Psoas muscle (tissue), 8 donors: ENCODE data around the gene FAM76B. TPM values are rescaled to one million over a fixed set of nuclear protein-coding genes. Genes with fewer than 3 reads are reported as not detected.
A peak's percentile ranks its signal among the peaks of the same experiment; 100 is the strongest.

ENCODE experiments used
- ATAC-seq, 4 donors: fragments of 200-7000 bp; cut with Tn5 transposase; one replicate each; pipeline ENCODE4 v1.9.1; 2020; ENCODE audit warnings: moderate library complexity in 3 of 4, mild to moderate bottlenecking in 2 of 4
- DNase-seq, 2 donors: peaks; one replicate each; pipeline ENCODE4 v3.0.0-alpha.2; 2020
- H3K27ac ChIP-seq: fragments of 200-600 bp; one replicate; pipeline ENCODE4 v1.8.0; 2022
- H3K27me3 ChIP-seq, 3 donors: fragments of 200-600 bp in 1 of 3; one replicate each; pipeline versions ENCODE4 v1.6.1 to v1.8.0; 2013 to 2022; ENCODE audit warnings: low read length in 2 of 3, mild to moderate bottlenecking in 2 of 3, moderate library complexity in 1 of 3; ENCODE audit not compliant: insufficient read depth in 3 of 3
- H3K36me3 ChIP-seq, 2 donors: fragments of 200-600 bp in 1 of 2; one replicate each; pipeline versions ENCODE4 v1.6.1 to v1.8.0; 2013 to 2022; ENCODE audit warnings: low read depth in 1 of 2, mild to moderate bottlenecking in 1 of 2, moderate library complexity in 1 of 2; ENCODE audit not compliant: insufficient read depth in 1 of 2
- H3K4me1 ChIP-seq: fragments of 200-600 bp; one replicate; pipeline ENCODE4 v1.8.0; 2022
- H3K4me3 ChIP-seq: fragments of 200-600 bp; one replicate; pipeline ENCODE4 v1.8.0; 2022; ENCODE audit warnings: mild to moderate bottlenecking
- H3K9me3 ChIP-seq: fragments of 200-600 bp; one replicate; pipeline ENCODE4 v1.8.0; 2022
- CTCF ChIP-seq: fragments of 200-600 bp; IDR thresholded peaks from one replicate; pipeline ENCODE4 v1.8.0; 2022; ENCODE audit warnings: antibody characterized with exemption
- WGBS, 3 donors: extraction: QIAGEN DNeasy Blood & Tissue Kit; methylation state at CpG; one replicate each; pipeline versions ENCODE4 v1.1.6 to v1.1.7; 2013; 5-methylcytosine and 5-hydroxymethylcytosine counted together
- intact Hi-C, 2 donors: fragments of 100-400 bp; cut with DNase I; formaldehyde crosslinking; loops; one replicate each; pipeline versions ENCODE4 v1.11.0 to v1.14.2; 2022
- polyA plus RNA-seq, 3 donors: library from polyadenylated mRNA; stranded (reverse); fragments of 200-250 nt; gene quantifications; one replicate each; pipeline ENCODE4 v1.2.3, GENCODE V29; 2013
- total RNA-seq, 4 donors: library from RNA; stranded (reverse); fragmentation: NEBNext Ultra II Directional in 2 of 4; extraction: Animal tissue kit (Norgen Biotek cat#: 25700) in 2 of 4; gene quantifications; one replicate each; pipeline versions ENCODE4 v1.2.1 to v1.2.4, GENCODE V29; 2021 to 2023
- donor health status: healthy with polysubstance abuse.
- donor health status: DM: no; HTN: no; CAD: no; lungs with moderate emphysema.
- donor health status: Bipolar disorder and iron deficiency.
- donor health status: healthy.
- donor health status: DM: yes; HTN: yes; CAD: no.
- donor health status: DM: no; HTN: no; CAD: no.
- donor health status: DM: no; HTN: no; CAD: no.
- donor health status: DM: yes; HTN: yes; CAD: no.

FAM76B gene
- total and polyA plus RNA-seq, 7 donors: 4.0 to 9.4 (median 5.9) TPM

GRCh38 chr11:95790933-95791708 is 1.5 kb upstream of the FAM76B start:
- peak in 2 of 4 donors; percentile 6 to 8 for ATAC-seq
- DNase-seq: no peak
- peaks cover 0 to 21% of the 10 kb centered on the region in 2 donors for H3K36me3 ChIP-seq
- H3K4me3 ChIP-seq: peak overlapping the region; percentile 73
- WGBS, 3 donors: 5 to 6% (median 6%) methylated on average over 29 of the region's 29 CpGs
- H3K9me3 ChIP-seq: no peaks in the 10 kb centered on the region
- H3K27ac ChIP-seq: peak overlapping the region; percentile 91
- intact Hi-C loops: loop anchor here in 1 of 2 donors (5.0 kb wide), 1 partner anchor 819 kb away; the partner anchor contains the start of genes CWC15 and KDM4D
- no peak for TF ChIP-seq CTCF
- H3K4me1 ChIP-seq: peaks cover 20% of the 10 kb centered on the region
- no peaks in the 10 kb centered on the region for H3K27me3 ChIP-seq

- WGBS, 3 donors: 0 to 1% (median 0%) methylated on average over 48 to 55 of the region's 55 CpGs
- ATAC-seq: peak; percentile 87 to 94 (median 90)
- Histone ChIP-seq H3K36me3 (peaks cover 0 to 29% of the 10 kb centered on the region in 2 donors), H3K27ac (peak within 1 kb of the TSS; percentile 91), H3K4me1 (peaks cover 20% of the 10 kb centered on the region), H3K4me3 (peak within 1 kb of the TSS; percentile 73), H3K9me3 (no peaks in the 10 kb centered on the region), H3K27me3 (no peaks in the 10 kb centered on the region)
- intact Hi-C loops: loop anchor here in 1 of 2 donors (5.0 kb wide), 1 partner anchor 818 kb away; the partner anchor contains the start of genes CWC15 and KDM4D
- peak; percentile 91 to 94 for DNase-seq
- TF ChIP-seq CTCF: no peak
Observed at GRCh38 chr11:95790123-95790932, 746 bp upstream of the FAM76B start, which contains the start of gene CEP57. Gene CEP57 (plus strand): TSS chr11:95790498. CDS start chr11:95790699, 201 bp downstream.

- DNase-seq: no peak
Observed at GRCh38 chr11:95788921-95789505, 569 bp downstream of the FAM76B start.

GRCh38 chr11:95780544-95780943 is 9.0 kb downstream of the FAM76B start:
- Histone ChIP-seq H3K27ac (no peak overlapping the region), H3K9me3 (no peaks in the 10 kb centered on the region), H3K36me3 (peaks cover 3 to 100% of the 10 kb centered on the region in 2 donors), H3K27me3 (no peaks in the 10 kb centered on the region), H3K4me1 (no peaks in the 10 kb centered on the region), H3K4me3 (no peak overlapping the region)
- intact Hi-C loops: no loop called here
- ATAC-seq: no peak
- no peak for TF ChIP-seq CTCF
- WGBS, 3 donors: 84 to 89% (median 85%) methylated on average over 2 of the region's 2 CpGs
- DNase-seq: no peak

More at GRCh38 chr11:95788921-95789505, 569 bp downstream of the FAM76B start:
- intact Hi-C loops: no loop called here
- peak overlapping the region; percentile 91 for H3K27ac ChIP-seq
- no peaks in the 10 kb centered on the region for H3K9me3 ChIP-seq
- TF ChIP-seq CTCF: no peak
- peak overlapping the region; percentile 73 for H3K4me3 ChIP-seq
- no peaks in the 10 kb centered on the region for H3K27me3 ChIP-seq
- WGBS, 3 donors: 0 to 1% (median 0%) methylated on average over 27 to 34 of the region's 34 CpGs
- peaks cover 0 to 42% of the 10 kb centered on the region in 2 donors for H3K36me3 ChIP-seq
- no peak for ATAC-seq
- H3K4me1 ChIP-seq: peaks cover 14% of the 10 kb centered on the region
